Loucy (cell line): ENCODE results near the gene GEMIN4.

Source experiments
- H2AFZ ChIP-seq: fragments of 200-600 bp; sonication (generic); 2 replicates; pipeline ENCODE4 v1.6.0; 2016; ENCODE audit warnings: antibody characterized with exemption, mild to moderate bottlenecking, low read length, moderate library complexity
- H3F3A ChIP-seq: fragments of 200-600 bp; 2 replicates; pipeline ENCODE4 v1.6.0; 2016; ENCODE audit warnings: antibody characterized with exemption, low read depth, mild to moderate bottlenecking
- H3K27me3 ChIP-seq: fragments of 200-600 bp; sonication (generic); 2 replicates; pipeline ENCODE4 v1.6.1; 2014; ENCODE audit warnings: low read length, mild to moderate bottlenecking; ENCODE audit not compliant: insufficient read depth, poor library complexity, severe bottlenecking
- H3K36me3 ChIP-seq: fragments of 200-600 bp; sonication (generic); 2 replicates; pipeline ENCODE4 v1.6.1; 2016; ENCODE audit warnings: low read length; ENCODE audit not compliant: insufficient read depth
- H3K4me1 ChIP-seq: fragments of 200-600 bp; sonication (generic); 2 replicates; pipeline ENCODE4 v1.5.1; 2014; ENCODE audit warnings: low read length, mild to moderate bottlenecking; ENCODE audit not compliant: insufficient read depth, poor library complexity, severe bottlenecking
- H3K4me2 ChIP-seq: fragments of 200-600 bp; sonication (generic); 2 replicates; pipeline ENCODE4 v1.6.0; 2014; ENCODE audit warnings: antibody characterized with exemption, low read length, low read depth, mild to moderate bottlenecking; ENCODE audit not compliant: poor library complexity, severe bottlenecking
- H3K4me3 ChIP-seq: fragments of 200-600 bp; sonication (generic); 2 replicates; pipeline ENCODE4 v1.5.1; 2014; ENCODE audit warnings: low read length, mild to moderate bottlenecking, mixed read lengths; ENCODE audit not compliant: poor library complexity, severe bottlenecking
- H3K79me2 ChIP-seq: fragments of 200-600 bp; sonication (generic); 2 replicates; pipeline ENCODE4 v1.6.1; 2014; ENCODE audit warnings: low read length; ENCODE audit not compliant: insufficient read depth
- H3K9ac ChIP-seq: fragments of 200-600 bp; sonication (generic); 2 replicates; pipeline ENCODE4 v1.6.0; 2014; ENCODE audit warnings: mild to moderate bottlenecking, low read depth, low read length, moderate library complexity; ENCODE audit not compliant: poor library complexity, severe bottlenecking
- H3K9me2 ChIP-seq: fragments of 200-600 bp; sonication (generic); replicated peaks from 2 replicates; pipeline ENCODE4 v1.6.1; 2016; ENCODE audit warnings: low read depth, low read length, mixed read lengths
- H3K9me3 ChIP-seq: fragments of 200-600 bp; sonication (generic); 2 replicates; pipeline ENCODE4 v1.6.1; 2014; ENCODE audit warnings: mild to moderate bottlenecking, antibody characterized with exemption, low read length, low read depth; ENCODE audit not compliant: insufficient read depth
- H4K20me1 ChIP-seq: fragments of 200-600 bp; sonication (generic); 2 replicates; pipeline ENCODE4 v1.6.0; 2014; ENCODE audit warnings: antibody characterized with exemption, low read length, mild to moderate bottlenecking; ENCODE audit not compliant: insufficient read depth, poor library complexity, severe bottlenecking
- EZH2phosphoT487 ChIP-seq: fragments of 200-600 bp; IDR thresholded peaks from 2 replicates; pipeline ENCODE4 v1.6.1; 2018; ENCODE audit warnings: antibody characterized with exemption, mild to moderate bottlenecking, moderate library complexity, borderline replicate concordance
- TF ChIP-seq, protein P1 (sequence below): fragments of 200-600 bp; sonication (generic); conservative IDR thresholded peaks from 2 replicates; pipeline ENCODE4 v1.5.1; 2014; ENCODE audit warnings: mild to moderate bottlenecking, antibody characterized with exemption, low read length

The GEMIN4 gene

GRCh38 chr17:743139-743538 is 8.9 kb downstream of the GEMIN4 start:
- Histone ChIP-seq H3K79me2 (peaks cover 12% of the 10 kb centered on the region; the same call in 1 of the 2 replicates), H3K4me1 (no peaks in the 10 kb centered on the region), H3K9ac (no peak overlapping the region), H3K9me2 (no peaks in the 10 kb centered on the region), H3K4me3 (no peak overlapping the region), H3K27me3 (no peaks in the 10 kb centered on the region), H4K20me1 (peaks cover 6% of the 10 kb centered on the region), H3K4me2 (no peak overlapping the region), H3K9me3 (no peaks in the 10 kb centered on the region), H3K36me3 (peaks cover 61% of the 10 kb centered on the region; the same call in 1 of the 2 replicates), H3F3A (no peaks in the 10 kb centered on the region), H2AFZ (no peak overlapping the region)
- TF ChIP-seq, protein P1, sequence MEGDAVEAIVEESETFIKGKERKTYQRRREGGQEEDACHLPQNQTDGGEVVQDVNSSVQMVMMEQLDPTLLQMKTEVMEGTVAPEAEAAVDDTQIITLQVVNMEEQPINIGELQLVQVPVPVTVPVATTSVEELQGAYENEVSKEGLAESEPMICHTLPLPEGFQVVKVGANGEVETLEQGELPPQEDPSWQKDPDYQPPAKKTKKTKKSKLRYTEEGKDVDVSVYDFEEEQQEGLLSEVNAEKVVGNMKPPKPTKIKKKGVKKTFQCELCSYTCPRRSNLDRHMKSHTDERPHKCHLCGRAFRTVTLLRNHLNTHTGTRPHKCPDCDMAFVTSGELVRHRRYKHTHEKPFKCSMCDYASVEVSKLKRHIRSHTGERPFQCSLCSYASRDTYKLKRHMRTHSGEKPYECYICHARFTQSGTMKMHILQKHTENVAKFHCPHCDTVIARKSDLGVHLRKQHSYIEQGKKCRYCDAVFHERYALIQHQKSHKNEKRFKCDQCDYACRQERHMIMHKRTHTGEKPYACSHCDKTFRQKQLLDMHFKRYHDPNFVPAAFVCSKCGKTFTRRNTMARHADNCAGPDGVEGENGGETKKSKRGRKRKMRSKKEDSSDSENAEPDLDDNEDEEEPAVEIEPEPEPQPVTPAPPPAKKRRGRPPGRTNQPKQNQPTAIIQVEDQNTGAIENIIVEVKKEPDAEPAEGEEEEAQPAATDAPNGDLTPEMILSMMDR, result no peak
- TF ChIP-seq EZH2phosphoT487, result no peak

- Histone ChIP-seq H3K27me3 (no peaks in the 10 kb centered on the region), H4K20me1 (peaks cover 4% of the 10 kb centered on the region), H3K4me3 (no peak overlapping the region), H3K9me3 (no peaks in the 10 kb centered on the region), H3K4me1 (peaks cover 1% of the 10 kb centered on the region), H3F3A (no peaks in the 10 kb centered on the region), H3K9me2 (no peaks in the 10 kb centered on the region), H2AFZ (no peak overlapping the region), H3K4me2 (no peak overlapping the region), H3K36me3 (peaks cover 52% of the 10 kb centered on the region; the same call in 1 of the 2 replicates), H3K9ac (no peak overlapping the region), H3K79me2 (peaks cover 11% of the 10 kb centered on the region; the same call in 1 of the 2 replicates)
- no peak for TF ChIP-seq EZH2phosphoT487
- TF ChIP-seq, protein P1, result no peak
Observed at GRCh38 chr17:742147-742793, 9.8 kb downstream of the GEMIN4 start.

- no peaks in the 10 kb centered on the region for H3F3A ChIP-seq
- no peaks in the 10 kb centered on the region for H3K27me3 ChIP-seq
- peaks cover 12% of the 10 kb centered on the region for H3K4me1 ChIP-seq
- no peak overlapping the region for H2AFZ ChIP-seq
- H4K20me1 ChIP-seq, result peaks cover 4% of the 10 kb centered on the region
- H3K9me2 ChIP-seq, result no peaks in the 10 kb centered on the region
- peaks cover 30% of the 10 kb centered on the region; the same call in 1 of the 2 replicates for H3K79me2 ChIP-seq
- no peak overlapping the region for H3K4me3 ChIP-seq
- TF ChIP-seq, protein P1, result no peak
- no peak for TF ChIP-seq EZH2phosphoT487
- H3K4me2 ChIP-seq, result no peak overlapping the region
- no peak overlapping the region for H3K9ac ChIP-seq
- no peaks in the 10 kb centered on the region for H3K9me3 ChIP-seq
- peaks cover 38% of the 10 kb centered on the region; the same call in 1 of the 2 replicates for H3K36me3 ChIP-seq
Observed at GRCh38 chr17:740240-741017, 11.6 kb downstream of the GEMIN4 start.
